ENCODE data around the gene PRSS33.

PRSS33 gene

GRCh38 chr16:2775765-2776499, 11.4 kb downstream of the PRSS33 start:
- no peak for DNase-seq

GRCh38 chr16:2775131-2775716, 12.1 kb downstream of the PRSS33 start:
- no peak for DNase-seq

- no peak for DNase-seq
Observed at GRCh38 chr16:2774161-2774891, 13.0 kb downstream of the PRSS33 start.

GRCh38 chr16:2773188-2773968, 14.0 kb downstream of the PRSS33 start:
- DNase-seq, result no peak

- DNase-seq, result no peak
Observed at GRCh38 chr16:2771496-2772402, 15.6 kb downstream of the PRSS33 start.

GRCh38 chr16:2770057-2770951, 17.1 kb downstream of the PRSS33 start:
- DNase-seq, result no peak

GRCh38 chr16:2769675-2770056, 17.7 kb downstream of the PRSS33 start:
- no peak for DNase-seq

- DNase-seq, result no peak
Observed at GRCh38 chr16:2769100-2769529, 18.2 kb downstream of the PRSS33 start.

- no peak for DNase-seq
Observed at GRCh38 chr16:2768403-2769089, 18.8 kb downstream of the PRSS33 start.

- no peak for DNase-seq
Observed at GRCh38 chr16:2767891-2768290, 19.5 kb downstream of the PRSS33 start.

- DNase-seq, result no peak
Observed at GRCh38 chr16:2767140-2767731, 20.1 kb downstream of the PRSS33 start.

GRCh38 chr16:2766430-2767139, 20.8 kb downstream of the PRSS33 start:
- no peak for DNase-seq

GRCh38 chr16:2765462-2766404, 21.6 kb downstream of the PRSS33 start:
- no peak for DNase-seq

- DNase-seq, result no peak
Observed at GRCh38 chr16:2764718-2765117, 22.6 kb downstream of the PRSS33 start.

- no peak for DNase-seq
Observed at GRCh38 chr16:2763173-2763572, 24.2 kb downstream of the PRSS33 start.

- no peak for DNase-seq
Observed at GRCh38 chr16:2762711-2763110, 24.6 kb downstream of the PRSS33 start.

- DNase-seq, result no peak
Observed at GRCh38 chr16:2761886-2762583, 25.3 kb downstream of the PRSS33 start.

GRCh38 chr16:2761472-2761871, 25.9 kb downstream of the PRSS33 start:
- no peak for DNase-seq
